Myocyte (in vitro differentiated cells): Measurements from ENCODE around the gene MTARC1. TPM values are rescaled to one million over a fixed set of nuclear protein-coding genes. Genes with fewer than 3 reads are reported as not detected.

ENCODE experiments used
- DNase-seq: peaks from one replicate; pipeline ENCODE4 v3.0.0-alpha.2; 2012; ENCODE audit warnings: low read depth
- polyA plus RNA-seq: library from polyadenylated mRNA; unstranded; fragments of >200 nt; gene quantifications from one replicate; pipeline ENCODE4 v1.2.1, GENCODE V29; 2012; ENCODE audit warnings: missing spikeins
- total RNA-seq: library from RNA; depleted of rRNA; stranded (reverse); fragments of >200 nt; gene quantifications from 2 replicates; pipeline ENCODE4 v1.2.3, GENCODE V29; 2014

MTARC1 gene
- total RNA-seq, result 0.31 and 0.51 TPM in 2 replicates
- polyA plus RNA-seq, result 0.67 TPM

GRCh38 chr1:220786337-220787068 is at the start of gene MTARC1:
MTARC1 (plus strand) TSS chr1:220786913; CDS start chr1:220786945, 32 bp downstream.
- DNase-seq, result peak; percentile 55

- no peak for DNase-seq
These were observed 45.4 kb upstream of the MTARC1 start for GRCh38 chr1:220741349-220741748.

GRCh38 chr1:220741825-220742224 is 44.9 kb upstream of the MTARC1 start:
- DNase-seq, result no peak

- no peak for DNase-seq
These were observed 44.2 kb upstream of the MTARC1 start for GRCh38 chr1:220742520-220742919.

- no peak for DNase-seq
These were observed 39.9 kb upstream of the MTARC1 start for GRCh38 chr1:220746851-220747250.

- DNase-seq, result no peak
These were observed 39.1 kb upstream of the MTARC1 start for GRCh38 chr1:220747437-220748088.

- DNase-seq, result peak; percentile 83
These were observed 38.4 kb upstream of the MTARC1 start, which contains the start of gene MTARC2 for GRCh38 chr1:220748089-220748934. MTARC2 (plus strand) TSS chr1:220748322; CDS start chr1:220748532, 210 bp downstream.

GRCh38 chr1:220748936-220749335 is 37.8 kb upstream of the MTARC1 start:
- no peak for DNase-seq

- no peak for DNase-seq
These were observed 36.6 kb upstream of the MTARC1 start for GRCh38 chr1:220750131-220750515.

- no peak for DNase-seq
These were observed 35.6 kb upstream of the MTARC1 start for GRCh38 chr1:220751111-220751510.

GRCh38 chr1:220754212-220754917 is 32.3 kb upstream of the MTARC1 start:
- DNase-seq, result no peak

- no peak for DNase-seq
These were observed 31.8 kb upstream of the MTARC1 start for GRCh38 chr1:220754918-220755295.

- DNase-seq, result no peak
These were observed 31.4 kb upstream of the MTARC1 start for GRCh38 chr1:220755309-220755708.

GRCh38 chr1:220757441-220757840 is 29.3 kb upstream of the MTARC1 start:
- DNase-seq, result no peak

- DNase-seq, result no peak
These were observed 27.6 kb upstream of the MTARC1 start for GRCh38 chr1:220759147-220759546.

GRCh38 chr1:220761688-220762427 is 24.9 kb upstream of the MTARC1 start:
- no peak for DNase-seq

- DNase-seq, result no peak
These were observed 22.0 kb upstream of the MTARC1 start for GRCh38 chr1:220764757-220765156.

GRCh38 chr1:220767312-220768125 is 19.2 kb upstream of the MTARC1 start:
- peak; percentile 18 for DNase-seq

- DNase-seq, result no peak
These were observed 18.5 kb upstream of the MTARC1 start for GRCh38 chr1:220768126-220768601.
